ENCODE results near the gene UROC1. TPM values are rescaled to one million over a fixed set of nuclear protein-coding genes. Genes with fewer than 3 reads are reported as not detected.

The UROC1 gene
- total and polyA plus RNA-seq, 8 donors = not detected

- no peaks in the 10 kb centered on the region for H3K27me3 ChIP-seq
- H3K27ac ChIP-seq = no peak overlapping the region
- intact Hi-C loops (cut with DNase I; ENCODE audit: low total_unique reads) = no loop called here
- no peaks in the 10 kb centered on the region for H3K36me3 ChIP-seq
- no peak overlapping the region for H3K4me3 ChIP-seq
- TF ChIP-seq CTCF (IDR thresholded peaks at IDR 0.05) = no peak
- H3K4me1 ChIP-seq = peaks cover 0 to 9% (median 3%) of the 10 kb centered on the region in 4 donors
- WGBS, 5 donors = 72 to 83% (median 81%) methylated on average over 14 of the region's 14 CpGs
- peak in 1 of 2 donors; percentile 51 for DNase-seq
- no peaks in the 10 kb centered on the region for H3K9me3 ChIP-seq
Measured at GRCh38 chr3:126486360-126486847, 31.2 kb downstream of the UROC1 start.

GRCh38 chr3:126485956-126486355 is 31.6 kb downstream of the UROC1 start:
- no peak overlapping the region for H3K27ac ChIP-seq
- intact Hi-C loops (cut with DNase I; ENCODE audit: low total_unique reads) = no loop called here
- 90 to 97% (median 95%) methylated on average over 5 to 9 of the region's 9 CpGs for WGBS, 5 donors
- no peak for DNase-seq
- H3K9me3 ChIP-seq = no peaks in the 10 kb centered on the region
- H3K36me3 ChIP-seq = no peaks in the 10 kb centered on the region
- no peaks in the 10 kb centered on the region for H3K27me3 ChIP-seq
- no peak for TF ChIP-seq POLR2AphosphoS5 (IDR thresholded peaks at IDR 0.05)
- TF ChIP-seq EP300 (IDR thresholded peaks at IDR 0.05) = no peak
- TF ChIP-seq POLR2A (IDR thresholded peaks at IDR 0.05) = no peak
- no peak for TF ChIP-seq CTCF (IDR thresholded peaks at IDR 0.05)
- no peak overlapping the region for H3K4me3 ChIP-seq
- peaks cover 0 to 9% (median 3%) of the 10 kb centered on the region in 4 donors for H3K4me1 ChIP-seq

- WGBS, 5 donors = 86 to 91% (median 88%) methylated on average over 8 of the region's 8 CpGs
- no peaks in the 10 kb centered on the region for H3K36me3 ChIP-seq
- no peaks in the 10 kb centered on the region for H3K27me3 ChIP-seq
- TF ChIP-seq CTCF (IDR thresholded peaks at IDR 0.05) (no peak), POLR2AphosphoS5 (IDR thresholded peaks at IDR 0.05) (no peak), POLR2A (IDR thresholded peaks at IDR 0.05) (no peak), EP300 (IDR thresholded peaks at IDR 0.05) (no peak)
- intact Hi-C loops (cut with DNase I; ENCODE audit: low total_unique reads) = no loop called here
- DNase-seq = no peak
- no peak overlapping the region for H3K4me3 ChIP-seq
- no peak overlapping the region for H3K27ac ChIP-seq
- no peaks in the 10 kb centered on the region for H3K9me3 ChIP-seq
- H3K4me1 ChIP-seq = peaks cover 0 to 9% (median 3%) of the 10 kb centered on the region in 4 donors
Measured at GRCh38 chr3:126485176-126485897, 32.2 kb downstream of the UROC1 start.

GRCh38 chr3:126484662-126485061 is 32.9 kb downstream of the UROC1 start:
- no peaks in the 10 kb centered on the region for H3K9me3 ChIP-seq
- H3K4me1 ChIP-seq = peaks cover 0 to 9% (median 3%) of the 10 kb centered on the region in 4 donors
- H3K27ac ChIP-seq = no peak overlapping the region
- 77 to 85% (median 78%) methylated on average over 3 of the region's 3 CpGs for WGBS, 5 donors
- H3K4me3 ChIP-seq = no peak overlapping the region
- no peak for TF ChIP-seq CTCF (IDR thresholded peaks at IDR 0.05)
- TF ChIP-seq EP300 (IDR thresholded peaks at IDR 0.05) = no peak
- no peak for TF ChIP-seq POLR2A (IDR thresholded peaks at IDR 0.05)
- no peak for TF ChIP-seq POLR2AphosphoS5 (IDR thresholded peaks at IDR 0.05)
- intact Hi-C loops (cut with DNase I; ENCODE audit: low total_unique reads) = no loop called here
- H3K36me3 ChIP-seq = no peaks in the 10 kb centered on the region
- no peak for DNase-seq
- H3K27me3 ChIP-seq = no peaks in the 10 kb centered on the region

All from stomach (tissue), 9 donors.